Measurements from ENCODE around the gene ZCRB1. TPM values are rescaled to one million over a fixed set of nuclear protein-coding genes. Genes with fewer than 3 reads are reported as not detected.
"Not testable (repeated sequence)": the region's sequence is repeated elsewhere in the genome, so short reads cannot be mapped to it uniquely, and the experiment has no call there.

The ZCRB1 gene
- polyA plus RNA-seq, 1 donor: 96.7 TPM

DNA sequence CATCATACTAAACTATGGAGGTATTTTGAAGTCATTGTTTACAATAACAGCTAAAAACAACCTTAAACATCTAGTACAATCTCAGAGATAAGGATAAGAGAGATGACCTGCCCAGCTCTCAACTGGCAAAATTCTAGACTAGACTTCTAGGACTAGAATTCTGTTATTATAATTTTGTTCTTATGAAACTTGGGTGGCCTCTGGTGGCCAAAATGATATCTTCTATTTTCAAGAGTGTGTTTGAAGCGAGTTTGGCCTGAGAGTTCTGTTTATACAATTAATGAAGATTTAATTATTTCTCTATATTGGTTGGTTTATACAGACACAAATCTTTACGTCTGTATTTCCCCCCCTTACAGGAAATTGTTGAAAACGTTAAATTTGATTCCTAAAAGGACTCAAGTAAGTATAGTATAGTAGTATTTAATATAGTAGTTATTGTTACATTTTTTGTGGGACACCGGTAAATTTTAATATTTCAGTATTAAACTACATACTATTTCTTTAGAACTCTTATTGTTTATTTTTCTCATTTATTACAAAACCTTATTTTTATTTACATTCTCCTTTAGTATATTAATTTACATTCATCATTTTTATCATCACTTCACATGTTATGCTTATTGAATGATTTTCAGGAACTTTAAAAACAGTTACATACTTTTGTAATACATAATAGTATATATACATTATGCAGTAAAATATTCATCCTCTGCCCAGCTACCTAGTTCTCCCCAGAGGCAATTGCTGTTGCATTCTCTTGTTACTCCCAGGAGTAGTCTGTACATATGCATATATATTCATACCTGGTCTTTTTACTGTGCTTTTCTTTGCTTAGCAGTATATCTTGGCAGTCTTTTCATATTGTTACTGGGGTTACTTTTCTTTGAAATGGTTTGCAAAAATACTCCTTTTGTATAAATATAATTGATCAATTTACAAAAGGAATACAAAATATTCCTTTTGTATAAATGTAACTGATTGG lies 6.7 kb upstream of the ZCRB1 start:
- DNase-seq: peak; percentile 50

- DNase-seq: not testable (repeated sequence)
Measured at GRCh38 chr12:42330097-42330496, 4.2 kb upstream of the ZCRB1 start.

- no peak for DNase-seq
Measured at GRCh38 chr12:42327227-42327590, 1.3 kb upstream of the ZCRB1 start.

- DNase-seq: peak; percentile 32
Measured at GRCh38 chr12:42326541-42327226, 790 bp upstream of the ZCRB1 start.

DNA sequence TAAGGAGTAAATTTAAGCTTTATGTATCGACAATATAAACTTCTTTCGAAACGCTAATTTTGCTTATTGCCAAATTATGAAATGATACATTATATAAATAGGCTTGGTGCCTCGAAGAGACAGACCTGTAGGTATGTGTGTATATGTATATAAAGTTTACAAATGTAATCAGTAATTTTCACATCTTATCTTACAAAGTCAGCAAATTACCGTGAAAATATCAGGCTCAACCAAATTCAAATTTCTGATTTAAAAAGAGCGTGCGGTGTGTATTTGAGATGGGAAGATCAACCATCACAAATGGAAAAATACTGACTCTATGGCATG lies 605 bp downstream of the ZCRB1 start:
- DNase-seq: no peak

DNA sequence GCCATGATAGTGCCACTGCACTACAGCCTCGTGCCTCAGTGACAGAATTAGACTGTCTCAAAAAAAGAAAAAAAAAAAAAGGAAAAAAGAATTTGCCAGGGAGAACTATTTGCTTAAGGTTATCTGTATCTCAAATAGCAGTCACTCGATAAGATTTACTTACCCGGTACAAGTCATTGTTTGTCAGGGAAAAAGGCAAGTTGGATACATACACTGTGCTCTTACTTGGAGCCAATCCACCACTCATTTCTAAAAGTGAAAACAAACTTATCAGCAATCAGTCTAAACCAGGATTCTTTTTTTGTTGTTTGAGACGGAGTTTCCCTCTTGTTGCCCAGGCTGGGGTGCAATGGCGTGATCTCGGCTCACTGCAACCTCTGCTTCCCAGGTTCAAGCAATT lies 2.0 kb downstream of the ZCRB1 start:
- DNase-seq: no peak

- no peak for DNase-seq
Measured at GRCh38 chr12:42322567-42322966, 3.3 kb downstream of the ZCRB1 start.

DNA sequence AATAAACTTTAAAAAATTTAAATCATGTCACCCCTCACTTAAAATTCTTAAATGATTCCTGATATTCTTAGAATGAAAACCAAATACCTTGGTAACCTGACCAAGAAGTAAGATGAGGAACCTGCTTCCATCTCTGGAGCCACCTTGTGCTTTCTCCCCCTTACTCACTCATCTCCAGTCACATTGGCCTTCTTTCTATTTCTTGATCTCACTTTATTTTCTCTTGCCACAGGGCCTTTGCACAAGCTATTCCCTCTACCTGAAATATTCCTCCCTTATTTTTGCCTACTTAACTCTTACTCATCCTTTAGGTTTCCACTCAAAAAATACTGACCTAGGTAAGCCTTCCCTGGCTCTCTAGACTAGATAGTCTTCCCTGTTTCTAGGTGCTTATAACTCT lies 5.1 kb downstream of the ZCRB1 start:
- no peak for DNase-seq

GRCh38 chr12:42315108-42315507 lies 10.8 kb downstream of the ZCRB1 start:
- DNase-seq: no peak

DNA sequence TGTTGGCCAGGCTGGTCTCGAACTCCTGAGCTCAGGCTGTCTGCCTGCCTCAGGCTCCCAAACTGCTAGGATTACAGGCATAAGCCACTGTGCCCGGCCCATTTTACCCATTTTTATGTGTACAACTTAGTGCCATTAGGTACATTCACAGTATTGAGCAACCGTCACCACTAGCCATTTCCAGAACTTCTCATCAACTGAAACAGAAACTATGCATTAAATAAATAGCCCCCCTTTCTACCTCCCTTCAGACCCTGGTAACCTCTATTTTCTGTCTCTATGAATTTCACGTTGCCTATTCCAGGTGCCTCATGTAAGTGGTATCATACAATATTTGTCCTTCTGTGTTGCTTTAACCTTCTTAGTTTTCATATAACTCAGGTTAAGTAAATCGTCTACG lies 15.9 kb downstream of the ZCRB1 start:
- DNase-seq: no peak

GRCh38 chr12:42308390-42308789 lies 17.5 kb downstream of the ZCRB1 start:
- no peak for DNase-seq

DNA sequence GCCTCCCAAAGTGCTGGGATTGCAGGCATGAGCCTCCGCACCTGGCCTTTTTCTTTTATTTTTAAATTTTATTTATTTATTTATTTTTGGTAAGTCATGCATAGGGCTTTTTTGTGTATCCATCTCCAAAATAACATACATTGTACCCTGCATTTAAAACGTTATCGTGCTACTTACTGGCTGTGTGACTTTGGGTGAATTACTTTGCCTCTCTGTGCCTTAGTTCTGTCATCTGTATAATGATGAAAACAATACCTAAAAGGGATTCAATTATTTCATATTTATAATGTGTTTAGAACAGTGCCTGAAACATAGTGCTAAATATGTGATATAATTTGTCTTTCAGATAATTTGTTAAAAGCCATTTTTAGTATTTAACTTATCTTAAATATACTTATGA lies 19.6 kb downstream of the ZCRB1 start:
- no peak for DNase-seq

- DNase-seq: no peak
Measured at GRCh38 chr12:42299392-42300308, 26.2 kb downstream of the ZCRB1 start.

DNA sequence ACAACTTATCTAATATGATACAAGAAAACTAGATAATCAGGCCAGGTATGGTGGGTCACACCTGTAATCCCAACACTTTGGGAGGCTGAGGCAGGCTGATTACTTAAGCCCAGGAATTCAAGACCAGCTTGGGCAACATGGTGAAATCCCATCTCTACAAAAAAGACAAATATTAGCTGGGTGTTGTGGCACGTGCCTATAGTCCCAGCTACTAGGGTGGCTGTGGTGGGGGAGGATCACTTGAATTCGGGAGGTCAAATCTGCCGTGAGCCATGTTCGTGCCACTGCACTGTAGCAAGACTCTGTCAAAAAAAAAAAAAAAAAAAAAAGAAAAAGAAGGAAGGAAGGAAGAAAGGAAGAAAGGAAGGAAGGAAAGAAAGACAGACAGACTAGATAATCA lies 27.0 kb downstream of the ZCRB1 start:
- no peak for DNase-seq

DNA sequence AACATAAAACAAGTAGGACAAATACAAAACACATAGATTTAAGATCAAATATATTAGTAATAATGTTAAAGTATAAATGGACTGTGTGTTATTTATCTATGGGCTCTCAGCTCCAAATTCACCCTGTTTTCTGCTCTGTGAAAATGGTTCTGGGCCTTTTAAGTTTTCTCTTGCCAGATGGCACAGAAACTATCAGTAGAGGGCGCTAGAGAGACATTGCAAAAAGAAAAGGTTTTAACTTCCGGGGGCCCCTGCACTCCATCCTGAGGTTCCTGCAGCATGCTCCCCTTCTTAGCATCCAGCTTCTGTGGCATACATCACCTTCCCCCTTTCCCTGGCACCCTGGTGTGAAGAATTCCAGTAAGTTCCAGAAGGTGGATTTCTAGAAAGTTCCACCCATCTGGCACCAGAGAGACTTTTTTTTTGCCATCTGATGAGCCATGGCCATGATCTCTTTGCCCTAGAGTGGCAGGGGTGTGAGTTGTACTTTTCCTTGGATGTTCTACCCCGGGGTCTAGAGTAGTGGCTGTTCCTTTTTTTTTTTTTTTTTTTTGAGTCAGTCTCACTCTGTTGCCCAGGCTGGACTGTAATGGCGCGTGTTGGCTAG lies 29.3 kb downstream of the ZCRB1 start:
- DNase-seq: no peak

DNA sequence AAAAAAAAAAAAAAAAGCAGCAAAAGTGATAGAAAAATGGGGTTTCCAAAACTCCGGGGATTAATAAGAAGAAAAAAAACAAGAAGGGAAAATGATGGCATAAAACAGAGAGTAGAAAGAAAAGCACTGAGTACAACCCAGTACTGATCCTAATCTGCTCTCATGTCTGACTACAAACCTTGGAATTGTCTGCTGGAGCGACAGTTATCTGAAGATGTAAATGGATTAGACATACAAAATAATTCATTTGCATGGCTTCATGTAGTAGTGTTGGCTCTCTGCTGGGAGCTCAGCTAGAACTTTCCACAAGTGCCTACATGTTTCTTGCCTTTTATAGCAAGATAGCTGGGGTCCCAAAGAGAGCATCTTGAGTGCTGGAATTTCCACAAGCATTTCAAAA lies 34.2 kb downstream of the ZCRB1 start:
- DNase-seq: no peak

DNA sequence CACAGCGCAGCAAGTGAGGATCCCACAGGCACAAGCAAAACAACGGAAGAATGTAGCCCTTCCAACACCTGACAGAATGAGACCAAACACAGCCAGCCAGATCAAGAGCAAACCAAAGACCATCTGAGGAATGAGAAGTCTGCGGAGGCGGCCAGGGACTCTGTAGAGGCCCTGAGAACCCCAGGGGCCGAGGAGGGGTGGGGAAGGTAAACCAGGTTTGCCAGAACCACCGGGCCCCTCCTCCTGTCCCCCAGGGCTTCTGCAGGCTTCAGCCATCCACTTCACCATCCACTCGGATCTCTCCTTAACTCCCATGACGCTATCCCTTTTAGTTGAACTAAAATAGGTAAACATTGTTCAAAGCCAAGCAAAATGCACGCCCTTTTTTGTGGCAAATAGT lies 37.4 kb downstream of the ZCRB1 start:
- no peak for DNase-seq

DNA sequence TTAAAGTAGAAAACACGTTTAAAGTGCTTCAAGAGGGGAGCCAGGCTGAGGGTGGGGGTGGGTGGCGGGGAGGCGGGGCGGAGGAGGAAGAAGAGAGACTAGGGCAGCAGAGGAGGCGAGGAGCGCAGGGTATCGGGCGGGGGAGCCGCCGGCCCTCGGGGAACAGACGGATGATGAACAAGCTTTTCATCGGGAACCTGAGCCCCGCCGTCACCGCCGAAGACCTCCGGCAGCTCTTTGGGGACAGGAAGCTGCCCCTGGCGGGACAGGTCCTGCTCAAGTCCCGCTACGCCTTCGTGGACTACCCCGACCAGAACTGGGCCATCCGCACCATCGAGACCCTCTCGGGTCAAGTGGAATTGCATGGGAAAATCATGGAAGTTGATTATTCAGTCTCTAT lies 39.2 kb downstream of the ZCRB1 start:
- DNase-seq: no peak

- DNase-seq: no peak
Measured at GRCh38 chr12:42285431-42285830, 40.5 kb downstream of the ZCRB1 start.

DNA sequence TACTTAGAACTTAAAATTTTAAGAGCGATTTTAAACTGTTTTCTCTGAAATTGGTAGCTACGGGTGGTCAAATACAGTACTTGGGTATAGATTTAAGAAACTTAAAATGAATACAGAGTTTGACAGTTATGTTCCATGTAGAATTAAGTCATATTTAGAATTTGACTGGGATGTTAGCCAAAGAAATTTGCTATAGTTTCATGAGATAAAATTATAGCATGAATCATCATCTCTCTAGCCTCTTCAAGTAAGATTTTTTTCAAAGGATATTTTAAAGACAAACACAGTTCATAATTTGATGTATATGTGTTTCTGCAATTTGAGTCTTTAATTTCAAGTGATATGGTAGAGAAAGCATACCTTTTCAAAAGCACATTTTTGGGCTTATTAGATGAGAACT lies 41.0 kb downstream of the ZCRB1 start:
- no peak for DNase-seq

DNA sequence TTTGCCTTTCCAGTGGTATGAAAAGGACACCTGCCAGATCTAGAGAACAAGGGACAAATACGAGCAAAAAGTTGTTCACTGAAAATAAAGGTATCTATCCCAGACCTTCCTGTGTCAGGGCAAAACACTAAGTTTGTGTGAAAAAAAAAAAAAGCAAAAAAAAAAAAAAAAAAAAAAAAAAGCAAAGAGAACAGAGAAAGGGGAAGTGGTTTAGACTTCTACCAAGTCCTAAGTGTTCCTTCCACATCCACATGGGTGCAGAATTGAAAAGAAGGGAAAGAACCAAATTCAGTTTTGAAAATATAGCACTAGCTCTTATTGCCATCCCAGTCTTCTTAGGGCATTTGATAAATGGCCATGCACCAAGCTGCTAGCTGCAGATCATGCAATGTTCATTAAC lies 41.7 kb downstream of the ZCRB1 start:
- DNase-seq: no peak

DNA sequence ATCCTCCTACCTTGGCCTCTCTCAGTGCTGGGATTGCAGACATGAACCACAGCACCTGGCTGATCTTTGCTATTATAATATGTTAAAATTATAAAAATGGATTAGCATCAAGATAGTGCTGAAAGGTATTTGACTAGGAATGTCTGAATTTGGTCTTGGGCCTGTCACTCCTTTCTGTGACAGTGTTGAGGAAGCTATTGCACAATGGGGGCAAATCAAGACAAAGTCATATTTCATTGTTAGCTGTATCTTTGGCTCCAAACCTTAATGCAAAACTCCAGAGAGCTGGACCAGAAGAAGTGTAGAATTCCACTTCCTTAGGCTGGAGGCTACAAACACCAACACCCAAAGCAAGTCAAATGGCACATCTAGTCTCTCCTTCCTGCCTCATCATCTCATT lies 42.2 kb downstream of the ZCRB1 start:
- DNase-seq: no peak

Measured in left kidney (tissue), 2 donors.